Testis (tissue), 2 donors: ENCODE results near the gene LRMDA.

Experiments
- POLR2A ChIP-seq: fragments of 450-650 bp; IDR thresholded peaks from one replicate; pipeline ENCODE4 v1.6.1; 2017; ENCODE audit warnings: antibody characterized with exemption, mild to moderate bottlenecking, moderate library complexity
- TF ChIP-seq, protein P1 (sequence below), 3 experiments: fragments of 450-650 bp in 2 of 3; fragments of 200-600 bp in 1 of 3; sonication (generic) in 1 of 3; IDR thresholded peaks; one replicate each; pipeline ENCODE4 v1.5.1; 2016 to 2019; ENCODE audit warnings: antibody characterized with exemption in 3 of 3, mild to moderate bottlenecking in 2 of 3, moderate library complexity in 1 of 3

- TF ChIP-seq POLR2A, result no peak
- TF ChIP-seq, protein P1, sequence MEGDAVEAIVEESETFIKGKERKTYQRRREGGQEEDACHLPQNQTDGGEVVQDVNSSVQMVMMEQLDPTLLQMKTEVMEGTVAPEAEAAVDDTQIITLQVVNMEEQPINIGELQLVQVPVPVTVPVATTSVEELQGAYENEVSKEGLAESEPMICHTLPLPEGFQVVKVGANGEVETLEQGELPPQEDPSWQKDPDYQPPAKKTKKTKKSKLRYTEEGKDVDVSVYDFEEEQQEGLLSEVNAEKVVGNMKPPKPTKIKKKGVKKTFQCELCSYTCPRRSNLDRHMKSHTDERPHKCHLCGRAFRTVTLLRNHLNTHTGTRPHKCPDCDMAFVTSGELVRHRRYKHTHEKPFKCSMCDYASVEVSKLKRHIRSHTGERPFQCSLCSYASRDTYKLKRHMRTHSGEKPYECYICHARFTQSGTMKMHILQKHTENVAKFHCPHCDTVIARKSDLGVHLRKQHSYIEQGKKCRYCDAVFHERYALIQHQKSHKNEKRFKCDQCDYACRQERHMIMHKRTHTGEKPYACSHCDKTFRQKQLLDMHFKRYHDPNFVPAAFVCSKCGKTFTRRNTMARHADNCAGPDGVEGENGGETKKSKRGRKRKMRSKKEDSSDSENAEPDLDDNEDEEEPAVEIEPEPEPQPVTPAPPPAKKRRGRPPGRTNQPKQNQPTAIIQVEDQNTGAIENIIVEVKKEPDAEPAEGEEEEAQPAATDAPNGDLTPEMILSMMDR (IDR thresholded peaks at IDR 0.05), result no peak
Measured at GRCh38 chr10:76327441-76327840, 896.0 kb downstream of the LRMDA start.
